HG03025 (cell line): ENCODE results near the gene RGS12.

ENCODE experiments used
- ATAC-seq: cut with Tn5 transposase; IDR thresholded peaks from one replicate; pipeline ENCODE4 v1.9.1; 2021; ENCODE audit warnings: mild to moderate bottlenecking, moderate library complexity; ENCODE audit not compliant: unreplicated experiment, low FRiP score

The RGS12 gene

GRCh38 chr4:3292571-3293400 lies at the start of gene RGS12:
TSS of gene RGS12 (plus strand) at chr4:3293021. CDS start at chr4:3316171, 23,150 bp downstream.
- no peak for ATAC-seq

GRCh38 chr4:3243136-3243780 lies 49.6 kb upstream of the RGS12 start:
- no peak for ATAC-seq

- ATAC-seq: no peak
Measured at GRCh38 chr4:3244002-3244401, 48.8 kb upstream of the RGS12 start.

- ATAC-seq: no peak
Measured at GRCh38 chr4:3244747-3245146, 48.1 kb upstream of the RGS12 start.

- no peak for ATAC-seq
Measured at GRCh38 chr4:3245676-3246075, 47.1 kb upstream of the RGS12 start.

- ATAC-seq: no peak
Measured at GRCh38 chr4:3246458-3247398, 46.1 kb upstream of the RGS12 start.

GRCh38 chr4:3247399-3248177 lies 45.2 kb upstream of the RGS12 start:
- no peak for ATAC-seq

DNA sequence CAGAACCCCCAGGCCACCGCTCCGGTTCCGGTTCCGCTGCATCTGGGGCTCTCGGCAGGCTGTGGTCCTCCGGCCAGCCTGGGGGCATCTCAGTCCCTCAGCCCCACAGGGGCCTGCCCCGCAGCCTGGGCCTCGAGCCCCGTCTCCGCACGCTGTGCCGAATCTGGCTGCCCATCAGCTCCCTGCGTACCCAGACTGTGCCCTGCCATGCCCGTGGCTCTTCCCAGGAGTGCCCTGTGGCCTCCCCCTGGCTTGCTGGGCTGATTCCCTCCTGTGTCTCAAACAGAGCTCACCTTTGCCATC lies 44.7 kb upstream of the RGS12 start:
- ATAC-seq: no peak

DNA sequence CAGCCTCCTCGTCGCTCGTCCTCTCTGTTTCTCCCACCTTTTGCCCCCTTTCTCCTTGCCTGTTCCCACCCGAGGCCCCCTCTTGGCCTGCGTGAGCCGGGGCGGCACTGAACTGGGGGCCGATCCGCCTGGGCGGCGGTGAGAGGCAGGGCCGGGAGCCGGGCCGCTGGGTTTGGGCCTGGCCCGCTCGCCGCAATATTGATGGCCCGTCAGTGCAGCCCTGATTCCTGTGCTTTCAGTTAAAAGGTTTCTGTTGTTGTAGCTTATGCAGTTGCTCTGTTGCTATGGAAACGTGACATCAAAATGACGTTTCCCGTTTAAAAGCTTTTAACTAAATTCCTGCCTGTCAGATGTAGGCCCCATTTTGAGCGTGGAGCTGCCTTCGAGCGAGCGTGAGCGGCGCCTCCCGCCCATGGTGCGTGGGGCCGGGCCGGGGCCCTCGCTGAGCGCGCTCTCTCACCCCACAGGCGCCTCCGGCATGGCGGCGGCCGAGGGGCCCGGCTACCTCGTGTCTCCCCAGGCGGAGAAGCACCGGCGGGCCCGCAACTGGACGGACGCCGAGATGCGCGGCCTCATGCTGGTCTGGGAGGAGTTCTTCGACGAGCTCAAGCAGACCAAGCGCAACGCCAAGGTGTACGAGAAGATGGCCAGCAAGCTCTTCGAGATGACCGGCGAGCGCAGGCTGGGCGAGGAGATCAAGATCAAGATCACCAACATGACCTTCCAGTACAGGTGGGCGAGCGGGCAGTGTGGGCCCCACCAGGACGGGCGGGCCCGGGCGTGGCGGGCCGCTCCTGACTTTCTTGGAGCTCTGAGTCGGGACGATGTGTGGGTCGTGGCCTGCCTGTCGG lies 43.8 kb upstream of the RGS12 start, which contains the start of gene MSANTD1:
TSS of gene MSANTD1 (plus strand) at position 349 of the 851 bp plus-strand sequence. CDS start at position 413, 64 bp downstream.
- no peak for ATAC-seq

DNA sequence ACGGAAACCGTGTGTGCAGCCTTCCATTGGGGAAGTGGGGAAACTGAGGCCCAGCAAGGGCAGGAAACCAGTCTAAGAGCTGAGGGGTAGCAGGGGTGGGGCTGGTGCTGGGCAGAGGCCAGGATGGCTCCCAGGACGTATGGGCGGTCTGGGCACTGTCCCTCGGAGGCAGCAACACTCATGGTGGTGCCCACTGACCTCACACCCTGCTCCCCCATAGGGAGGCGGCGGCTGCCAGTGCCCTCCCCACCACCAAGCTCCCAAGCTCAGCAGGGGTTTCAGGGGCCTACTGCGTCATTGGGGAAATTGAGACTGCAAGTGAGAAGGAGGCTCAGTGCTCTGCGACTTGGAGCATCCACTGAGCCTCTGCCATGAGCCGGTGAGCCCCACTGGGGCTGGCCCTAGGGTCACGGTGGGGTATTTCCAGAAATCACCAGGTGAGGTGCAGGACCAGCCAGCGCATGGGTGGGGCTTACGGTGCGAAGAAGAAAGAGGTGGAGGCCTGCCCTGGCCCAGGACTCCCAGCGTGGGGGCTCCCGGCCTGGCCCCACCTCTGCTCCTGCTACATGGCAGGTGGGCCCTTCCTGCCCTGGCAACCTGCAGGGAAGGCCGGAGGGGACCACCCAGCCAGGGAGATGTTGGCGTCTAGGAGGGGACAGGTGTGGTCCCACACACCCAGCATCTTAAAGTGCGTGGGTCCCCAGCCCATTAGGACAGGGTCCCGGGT lies 42.9 kb upstream of the RGS12 start:
- no peak for ATAC-seq

GRCh38 chr4:3250438-3250955 lies 42.3 kb upstream of the RGS12 start:
- ATAC-seq: no peak

- no peak for ATAC-seq
Measured at GRCh38 chr4:3250956-3251690, 41.7 kb upstream of the RGS12 start.

- no peak for ATAC-seq
Measured at GRCh38 chr4:3251691-3252479, 40.9 kb upstream of the RGS12 start.

- no peak for ATAC-seq
Measured at GRCh38 chr4:3252480-3252828, 40.4 kb upstream of the RGS12 start.

DNA sequence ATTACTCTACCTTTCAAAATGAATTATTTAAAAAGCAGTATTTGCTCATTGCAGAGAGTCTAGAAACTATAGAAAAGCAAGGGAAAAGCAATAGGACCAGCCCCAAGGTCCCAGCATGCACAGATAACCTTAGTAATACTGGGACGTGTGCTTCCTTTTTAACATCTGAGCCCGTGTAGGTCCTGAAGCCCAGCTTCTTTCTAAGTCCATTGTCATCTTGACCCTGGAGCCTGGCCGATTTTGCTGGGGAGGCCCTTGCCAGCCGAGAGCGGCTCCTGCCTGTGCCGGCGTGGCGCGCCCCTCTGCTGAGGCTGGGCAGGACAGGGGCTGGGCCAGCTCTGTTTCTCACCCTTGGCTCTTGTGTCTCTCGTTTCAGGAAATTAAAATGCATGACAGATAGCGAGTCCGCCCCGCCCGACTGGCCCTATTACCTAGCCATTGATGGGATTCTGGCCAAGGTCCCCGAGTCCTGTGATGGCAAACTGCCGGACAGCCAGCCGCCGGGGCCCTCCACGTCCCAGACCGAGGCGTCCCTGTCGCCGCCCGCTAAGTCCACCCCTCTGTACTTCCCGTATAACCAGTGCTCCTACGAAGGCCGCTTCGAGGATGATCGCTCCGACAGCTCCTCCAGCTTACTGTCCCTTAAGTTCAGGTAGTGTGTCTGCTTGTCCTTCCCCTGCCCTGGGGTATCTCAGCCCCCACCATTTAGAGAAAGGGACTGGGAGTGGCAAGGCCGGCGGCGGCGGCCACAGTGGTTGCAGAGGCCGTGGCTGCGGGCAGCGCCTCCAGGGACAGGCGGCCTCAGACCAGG lies 39.8 kb upstream of the RGS12 start:
- no peak for ATAC-seq

DNA sequence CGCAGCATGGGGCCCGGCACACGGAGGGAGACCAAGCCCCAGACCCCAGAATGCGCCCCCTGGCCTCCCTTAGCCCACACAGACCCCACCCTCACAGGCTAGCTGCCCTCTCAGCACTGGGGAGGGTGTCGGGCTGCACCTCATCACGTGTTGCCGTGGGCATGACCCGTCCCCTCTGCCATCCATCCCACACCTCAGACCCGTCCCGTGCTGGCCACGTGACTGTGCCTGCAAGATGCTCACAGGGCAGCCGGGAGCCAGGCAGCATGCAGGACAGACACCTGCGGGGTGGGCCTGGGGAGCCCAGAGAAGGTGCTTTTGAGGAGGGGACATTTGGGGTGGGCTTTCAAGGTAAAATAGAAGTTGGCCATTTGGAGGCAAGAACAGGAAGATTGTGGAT lies 39.0 kb upstream of the RGS12 start:
- no peak for ATAC-seq
